Measurements from ENCODE around the gene UNC50.

- TF ChIP-seq CTCF (IDR thresholded peaks at IDR 0.05; ENCODE audit: low read length) (no peak), EZH2 (IDR thresholded peaks at IDR 0.05; ENCODE audit: borderline replicate concordance, low read length) (no peak)
These were observed 24.0 kb downstream of the UNC50 start for GRCh38 chr2:98632351-98632750.
